Measurements from ENCODE around the gene GLI3.

Gene GLI3

DNA sequence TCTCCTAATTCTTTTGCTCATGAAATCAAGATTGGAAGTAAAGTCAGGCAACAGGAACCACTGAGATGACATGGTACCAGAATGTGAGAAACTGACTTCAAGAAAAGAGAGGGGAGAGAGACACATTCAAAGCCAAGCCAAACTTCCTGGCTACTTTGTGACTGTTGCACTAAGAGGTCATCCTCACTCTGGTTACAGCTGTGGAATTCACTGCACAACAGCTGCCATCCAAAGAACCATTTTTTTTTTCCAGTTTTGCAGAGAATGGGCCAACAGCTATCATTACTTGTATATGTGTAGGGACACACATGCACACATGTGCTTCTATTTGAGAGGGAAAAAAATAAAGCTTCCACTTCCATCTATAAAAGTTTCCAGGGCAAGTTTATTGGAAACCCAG is 203.5 kb downstream of the GLI3 start:
- H3K27ac ChIP-seq, result no peak overlapping the region
- TF ChIP-seq, protein P1, sequence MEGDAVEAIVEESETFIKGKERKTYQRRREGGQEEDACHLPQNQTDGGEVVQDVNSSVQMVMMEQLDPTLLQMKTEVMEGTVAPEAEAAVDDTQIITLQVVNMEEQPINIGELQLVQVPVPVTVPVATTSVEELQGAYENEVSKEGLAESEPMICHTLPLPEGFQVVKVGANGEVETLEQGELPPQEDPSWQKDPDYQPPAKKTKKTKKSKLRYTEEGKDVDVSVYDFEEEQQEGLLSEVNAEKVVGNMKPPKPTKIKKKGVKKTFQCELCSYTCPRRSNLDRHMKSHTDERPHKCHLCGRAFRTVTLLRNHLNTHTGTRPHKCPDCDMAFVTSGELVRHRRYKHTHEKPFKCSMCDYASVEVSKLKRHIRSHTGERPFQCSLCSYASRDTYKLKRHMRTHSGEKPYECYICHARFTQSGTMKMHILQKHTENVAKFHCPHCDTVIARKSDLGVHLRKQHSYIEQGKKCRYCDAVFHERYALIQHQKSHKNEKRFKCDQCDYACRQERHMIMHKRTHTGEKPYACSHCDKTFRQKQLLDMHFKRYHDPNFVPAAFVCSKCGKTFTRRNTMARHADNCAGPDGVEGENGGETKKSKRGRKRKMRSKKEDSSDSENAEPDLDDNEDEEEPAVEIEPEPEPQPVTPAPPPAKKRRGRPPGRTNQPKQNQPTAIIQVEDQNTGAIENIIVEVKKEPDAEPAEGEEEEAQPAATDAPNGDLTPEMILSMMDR (conservative IDR thresholded peaks at IDR 0.05), result no peak

DNA sequence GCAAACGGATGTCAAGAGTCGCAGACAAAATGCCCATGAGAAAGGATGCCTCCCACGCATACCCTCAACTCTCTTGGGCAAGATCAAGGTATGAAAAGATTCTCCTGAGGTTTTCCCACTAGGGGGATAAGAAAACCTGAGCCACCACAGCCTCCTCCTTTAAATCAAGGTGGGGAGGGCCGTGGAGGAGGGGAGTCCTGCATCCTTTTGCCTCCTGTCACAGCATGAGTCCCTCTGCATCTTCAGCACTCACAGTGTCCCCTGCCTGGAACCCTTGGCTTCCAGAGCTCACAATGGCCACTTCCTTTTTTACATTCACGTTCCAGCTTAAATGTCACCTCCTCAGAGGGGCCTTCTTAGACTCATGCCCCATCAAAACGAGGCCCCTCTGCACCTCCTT is 207.6 kb downstream of the GLI3 start:
- no peak overlapping the region for H3K27ac ChIP-seq
- TF ChIP-seq, protein P1 (conservative IDR thresholded peaks at IDR 0.05), result no peak

DNA sequence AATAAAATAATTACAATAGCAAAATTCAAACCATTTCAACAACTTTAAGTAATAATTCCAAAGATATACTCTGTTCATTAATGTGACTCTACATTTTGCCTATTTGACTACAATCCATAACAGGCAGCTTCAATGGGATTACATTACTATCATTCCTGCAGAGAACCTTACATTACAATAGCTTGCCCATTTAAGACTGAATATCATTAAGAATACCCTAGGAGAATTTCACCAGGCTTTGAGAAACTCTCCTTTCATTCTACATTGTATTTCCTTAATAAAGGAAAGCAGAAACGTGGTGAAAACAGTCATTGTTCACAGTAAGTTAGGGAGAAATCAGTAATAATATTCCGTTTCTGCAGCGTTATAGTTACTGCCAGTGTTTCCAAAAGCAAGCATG is 209.5 kb downstream of the GLI3 start:
- TF ChIP-seq, protein P1 (conservative IDR thresholded peaks at IDR 0.05), result no peak
- H3K27ac ChIP-seq, result no peak overlapping the region

DNA sequence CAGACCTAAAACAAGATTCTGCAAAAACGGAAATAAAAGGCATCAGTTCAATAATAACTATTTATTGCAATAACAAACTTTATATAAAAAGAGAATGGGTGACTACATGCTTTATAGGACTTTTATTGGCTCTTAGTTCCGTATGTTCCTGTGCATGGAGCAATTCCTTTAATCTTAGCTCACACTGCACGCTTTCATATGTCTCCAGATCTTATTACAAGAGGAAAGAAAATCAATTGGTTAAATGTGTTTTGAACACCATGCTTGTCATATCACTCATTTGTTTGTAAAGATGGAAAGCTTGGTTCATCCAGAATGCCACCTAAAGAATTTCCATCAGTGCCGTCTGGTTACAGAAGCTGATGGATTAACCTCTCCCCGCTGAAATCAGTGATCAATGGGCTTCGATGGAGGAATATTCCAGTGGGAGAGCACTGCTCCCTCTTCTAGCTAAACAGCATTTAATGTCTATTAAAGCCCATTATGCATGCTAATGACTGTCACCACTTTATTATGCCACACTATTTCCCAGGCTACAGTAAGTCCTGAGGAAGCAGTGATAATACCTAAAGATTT is 210.3 kb downstream of the GLI3 start:
- TF ChIP-seq, protein P1 (conservative IDR thresholded peaks at IDR 0.05), result no peak
- no peak overlapping the region for H3K27ac ChIP-seq

DNA sequence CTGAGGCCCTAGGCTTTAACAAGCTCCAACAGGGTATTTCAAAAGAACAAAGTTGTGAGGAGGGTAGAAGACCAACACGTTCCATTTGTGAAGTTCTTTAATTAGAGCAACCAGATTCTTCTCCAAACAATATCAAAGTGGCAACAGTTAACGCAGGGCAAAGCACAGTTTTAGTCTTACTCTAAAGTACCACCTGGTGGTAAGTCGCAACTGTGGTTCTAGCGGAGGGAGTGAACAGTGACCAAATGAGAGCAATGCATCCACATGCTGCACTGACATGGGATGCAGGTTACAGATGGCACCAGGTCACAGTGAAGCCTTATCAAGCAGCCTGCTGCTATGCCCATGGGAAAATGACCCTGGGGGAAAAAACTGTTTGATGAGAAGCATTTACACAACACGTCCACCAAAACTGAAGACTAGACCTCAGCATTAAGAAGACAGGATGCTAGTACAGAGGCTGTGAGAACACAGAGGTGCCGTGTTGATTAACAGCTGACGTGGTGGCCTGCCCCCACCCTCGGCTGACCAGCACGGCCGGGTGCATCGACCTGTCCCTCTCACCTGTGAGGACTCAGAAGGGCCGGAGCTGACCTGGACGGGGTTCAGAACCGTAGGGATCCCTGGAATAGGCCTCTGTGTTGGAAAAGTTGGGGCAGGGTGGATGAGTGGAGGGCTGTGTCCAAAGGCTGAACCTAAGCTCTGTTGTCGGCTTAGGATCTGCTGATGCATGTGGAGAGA is 211.2 kb downstream of the GLI3 start:
- no peak overlapping the region for H3K27ac ChIP-seq
- TF ChIP-seq, protein P1 (conservative IDR thresholded peaks at IDR 0.05), result no peak

DNA sequence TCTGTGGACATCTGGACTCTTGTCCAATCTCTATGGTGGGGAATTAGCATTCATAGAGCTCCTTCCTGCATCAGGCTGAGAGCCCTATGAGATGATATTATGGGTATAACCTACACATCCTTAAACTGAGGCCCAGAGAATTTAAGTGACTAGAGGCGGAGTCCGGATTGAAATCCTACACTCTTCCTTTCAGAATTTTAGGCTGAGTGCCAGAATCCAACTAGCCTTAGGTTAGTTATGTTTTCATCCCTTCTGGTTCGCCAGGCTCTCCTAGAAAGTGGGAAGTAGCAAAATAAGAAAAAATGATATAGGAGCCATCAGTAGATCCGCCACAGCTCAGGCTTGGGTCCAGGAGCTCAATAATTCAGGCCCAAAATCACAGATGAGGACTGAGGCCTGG is 212.5 kb downstream of the GLI3 start:
- no peak overlapping the region for H3K27ac ChIP-seq
- TF ChIP-seq, protein P1 (conservative IDR thresholded peaks at IDR 0.05), result no peak

DNA sequence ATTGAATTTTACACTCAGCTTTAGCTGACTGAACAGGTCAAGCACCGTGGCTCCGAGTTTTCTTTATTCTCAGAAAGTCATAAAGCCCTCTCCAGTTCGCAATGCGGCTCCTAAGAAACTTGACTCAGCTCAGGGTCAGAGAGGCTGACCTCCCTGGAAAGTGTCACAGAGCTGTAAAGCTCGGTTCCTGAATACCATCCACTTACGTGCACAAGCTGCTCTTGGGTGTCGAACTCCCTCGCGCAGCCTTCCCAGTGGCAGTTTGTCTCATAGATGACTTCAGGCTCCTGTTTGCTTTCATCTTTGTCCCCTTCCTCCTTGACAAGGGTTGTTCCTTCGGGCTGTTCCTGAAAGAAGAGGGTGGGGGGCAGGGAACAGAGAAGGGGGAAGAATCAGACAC is 213.7 kb downstream of the GLI3 start:
- no peak overlapping the region for H3K27ac ChIP-seq
- TF ChIP-seq, protein P1 (conservative IDR thresholded peaks at IDR 0.05), result no peak

Measured in VCaP (cell line).